GM23338 (cell line): ENCODE results near the gene SYNE2. TPM values are rescaled to one million over a fixed set of nuclear protein-coding genes. Genes with fewer than 3 reads are reported as not detected.

Source experiments
- ATAC-seq: fragments of 200-7000 bp; cut with Tn5 transposase; 3 replicates; pipeline ENCODE4 v1.9.1; 2020
- DNase-seq: peaks from one replicate; pipeline ENCODE4 v3.0.0-alpha.2; 2015; ENCODE audit warnings: low spot score
- H2AFZ ChIP-seq: fragments of 200-600 bp; sonication (generic); 2 replicates; pipeline ENCODE4 v1.8.0; 2016; ENCODE audit warnings: antibody characterized with exemption, mild to moderate bottlenecking, moderate library complexity
- H3F3A ChIP-seq: fragments of 200-600 bp; sonication (generic); replicated peaks from 2 replicates; pipeline ENCODE4 v1.8.0; 2017; ENCODE audit warnings: antibody characterized with exemption, mixed run types, low read depth
- H3K27ac ChIP-seq: fragments of 200-600 bp; sonication (generic); 2 replicates; pipeline ENCODE4 v1.6.1; 2016; ENCODE audit warnings: low read depth
- H3K27me3 ChIP-seq: fragments of 200-600 bp; sonication (generic); 2 replicates; pipeline ENCODE4 v1.8.0; 2016; ENCODE audit warnings: mild to moderate bottlenecking, mixed run types, moderate library complexity; ENCODE audit not compliant: insufficient read depth
- H3K36me3 ChIP-seq: fragments of 200-600 bp; sonication (generic); 2 replicates; pipeline ENCODE4 v1.8.0; 2016; ENCODE audit warnings: mild to moderate bottlenecking; ENCODE audit not compliant: insufficient read depth
- H3K4me1 ChIP-seq: fragments of 200-600 bp; sonication (generic); 2 replicates; pipeline ENCODE4 v1.8.0; 2016; ENCODE audit warnings: mild to moderate bottlenecking, moderate library complexity; ENCODE audit not compliant: insufficient read depth
- H3K4me2 ChIP-seq: fragments of 200-600 bp; sonication (generic); 2 replicates; pipeline ENCODE4 v1.7.1; 2017; ENCODE audit warnings: mixed run types
- H3K4me3 ChIP-seq: fragments of 200-600 bp; sonication (generic); 2 replicates; pipeline ENCODE4 v1.6.1; 2016; ENCODE audit warnings: mixed run types
- H3K79me2 ChIP-seq: fragments of 200-600 bp; sonication (generic); replicated peaks from 2 replicates; pipeline ENCODE4 v1.8.0; 2017; ENCODE audit warnings: mild to moderate bottlenecking; ENCODE audit not compliant: insufficient read depth
- H3K9me2 ChIP-seq: fragments of 200-600 bp; sonication (generic); 2 replicates; pipeline ENCODE4 v1.8.0; 2017; ENCODE audit not compliant: insufficient read depth
- H4K20me1 ChIP-seq: fragments of 200-600 bp; sonication (generic); replicated peaks from 2 replicates; pipeline ENCODE4 v1.8.0; 2017; ENCODE audit warnings: mild to moderate bottlenecking; ENCODE audit not compliant: insufficient read depth
- H3K27ac Mint-ChIP-seq: 2 replicates; pipeline ENCODE4 v1.8.0; 2020; ENCODE audit warnings: inconsistent platforms, mild to moderate bottlenecking, moderate library complexity, mixed read lengths
- H3K27me3 Mint-ChIP-seq: 3 replicates; pipeline ENCODE4 v1.8.0; 2022; ENCODE audit warnings: low read depth, mild to moderate bottlenecking, moderate library complexity, mixed read lengths, inconsistent platforms; ENCODE audit not compliant: insufficient read depth, poor library complexity
- H3K36me3 Mint-ChIP-seq: 3 replicates; pipeline ENCODE4 v1.8.0; 2021; ENCODE audit warnings: low read depth, mild to moderate bottlenecking, inconsistent platforms, moderate library complexity, mixed read lengths
- H3K4me1 Mint-ChIP-seq: 3 replicates; pipeline ENCODE4 v1.8.0; 2020; ENCODE audit warnings: mild to moderate bottlenecking, inconsistent platforms, mixed read lengths
- H3K4me3 Mint-ChIP-seq: 3 replicates; pipeline ENCODE4 v1.8.0; 2021; ENCODE audit warnings: moderate library complexity, mild to moderate bottlenecking, inconsistent platforms, mixed read lengths
- H3K9me3 Mint-ChIP-seq: 3 replicates; pipeline ENCODE4 v1.8.0; 2020; ENCODE audit warnings: moderate library complexity, mild to moderate bottlenecking, inconsistent platforms, mixed read lengths
- CREB1 ChIP-seq: fragments of 250-450 bp; sonication (Bioruptor Pico); IDR thresholded peaks from 2 replicates; pipeline ENCODE4 v1.5.0; 2020; ENCODE audit warnings: low read depth, mild to moderate bottlenecking, moderate library complexity
- CTCF ChIP-seq, 2 experiments: fragments of 200-600 bp in 1 of 2; sonication (generic) in 1 of 2; conservative IDR thresholded peaks; 2 replicates each; pipeline versions ENCODE4 v1.5.1 to v1.6.1; 2016 to 2017; ENCODE audit warnings: antibody characterized with exemption in 2 of 2, low read depth in 2 of 2, mild to moderate bottlenecking in 2 of 2, moderate library complexity in 1 of 2
- EZH2 ChIP-seq: fragments of 200-600 bp; sonication (generic); IDR thresholded peaks from one replicate; pipeline ENCODE4 v1.8.0; 2017; ENCODE audit warnings: antibody characterized with exemption, mild to moderate bottlenecking, low read depth; ENCODE audit not compliant: unreplicated experiment
- EZH2phosphoT487 ChIP-seq: fragments of 200-600 bp; sonication (generic); IDR thresholded peaks from one replicate; pipeline ENCODE4 v1.8.1; 2018; ENCODE audit warnings: antibody characterized with exemption; ENCODE audit not compliant: unreplicated experiment
- JUNB ChIP-seq: IDR thresholded peaks from one replicate; pipeline ENCODE4 v1.6.1; 2016; ENCODE audit warnings: antibody characterized with exemption; ENCODE audit not compliant: unreplicated experiment
- NANOG ChIP-seq: IDR thresholded peaks from 2 replicates; pipeline ENCODE4 v1.6.1; 2016; ENCODE audit warnings: antibody characterized with exemption, borderline replicate concordance
- REST ChIP-seq: IDR thresholded peaks from one replicate; pipeline ENCODE4 v1.6.1; 2018; ENCODE audit warnings: antibody characterized with exemption; ENCODE audit not compliant: unreplicated experiment
- STAT1 ChIP-seq: IDR thresholded peaks from one replicate; pipeline ENCODE4 v1.6.1; 2016; ENCODE audit warnings: antibody characterized with exemption; ENCODE audit not compliant: unreplicated experiment
- ZNF114 ChIP-seq: fragments of 250-450 bp; sonication (Bioruptor Pico); IDR thresholded peaks from 2 replicates; pipeline ENCODE4 v1.5.0; 2020; ENCODE audit warnings: mild to moderate bottlenecking, moderate library complexity
- ZNF331 ChIP-seq: fragments of 250-450 bp; sonication (Bioruptor Pico); IDR thresholded peaks from 2 replicates; pipeline ENCODE4 v1.5.0; 2020; ENCODE audit warnings: low read depth, mild to moderate bottlenecking, moderate library complexity
- polyA plus RNA-seq: library from polyadenylated mRNA; unstranded; fragments of >200 nt; fragmentation: Nextera tagmentation; extraction: Ambion mirVana; gene quantifications from 2 replicates; pipeline ENCODE4 v1.2.1, GENCODE V29; 2016
- total RNA-seq: library from RNA; depleted of rRNA; stranded (reverse); fragments of >200 nt; shearing (Covaris generic); gene quantifications from 2 replicates; pipeline ENCODE4 v1.2.3, GENCODE V29; 2014
- TF ChIP-seq, protein P1 (sequence below): IDR thresholded peaks from 2 replicates; pipeline ENCODE4 v1.6.1; 2016; ENCODE audit warnings: antibody characterized with exemption
- TF ChIP-seq, protein P2 (sequence below): fragments of 250-450 bp; sonication (Bioruptor Pico); IDR thresholded peaks from 2 replicates; pipeline ENCODE4 v1.5.0; 2020; ENCODE audit warnings: mild to moderate bottlenecking, moderate library complexity

Gene SYNE2
- total and polyA plus RNA-seq, 2 experiments from 2014 or later: 34.3 to 86.5 TPM

- TF ChIP-seq EZH2: no peak
- no peak for TF ChIP-seq STAT1
- no peak for TF ChIP-seq EZH2phosphoT487
- TF ChIP-seq ZNF331 (CRISPR knock-in tag): no peak
- TF ChIP-seq, protein P1, sequence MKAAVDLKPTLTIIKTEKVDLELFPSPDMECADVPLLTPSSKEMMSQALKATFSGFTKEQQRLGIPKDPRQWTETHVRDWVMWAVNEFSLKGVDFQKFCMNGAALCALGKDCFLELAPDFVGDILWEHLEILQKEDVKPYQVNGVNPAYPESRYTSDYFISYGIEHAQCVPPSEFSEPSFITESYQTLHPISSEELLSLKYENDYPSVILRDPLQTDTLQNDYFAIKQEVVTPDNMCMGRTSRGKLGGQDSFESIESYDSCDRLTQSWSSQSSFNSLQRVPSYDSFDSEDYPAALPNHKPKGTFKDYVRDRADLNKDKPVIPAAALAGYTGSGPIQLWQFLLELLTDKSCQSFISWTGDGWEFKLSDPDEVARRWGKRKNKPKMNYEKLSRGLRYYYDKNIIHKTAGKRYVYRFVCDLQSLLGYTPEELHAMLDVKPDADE: no peak
- TF ChIP-seq CREB1 (CRISPR knock-in tag): no peak
- no peak for TF ChIP-seq NANOG
- TF ChIP-seq ZNF114: no peak
- TF ChIP-seq, protein P2, sequence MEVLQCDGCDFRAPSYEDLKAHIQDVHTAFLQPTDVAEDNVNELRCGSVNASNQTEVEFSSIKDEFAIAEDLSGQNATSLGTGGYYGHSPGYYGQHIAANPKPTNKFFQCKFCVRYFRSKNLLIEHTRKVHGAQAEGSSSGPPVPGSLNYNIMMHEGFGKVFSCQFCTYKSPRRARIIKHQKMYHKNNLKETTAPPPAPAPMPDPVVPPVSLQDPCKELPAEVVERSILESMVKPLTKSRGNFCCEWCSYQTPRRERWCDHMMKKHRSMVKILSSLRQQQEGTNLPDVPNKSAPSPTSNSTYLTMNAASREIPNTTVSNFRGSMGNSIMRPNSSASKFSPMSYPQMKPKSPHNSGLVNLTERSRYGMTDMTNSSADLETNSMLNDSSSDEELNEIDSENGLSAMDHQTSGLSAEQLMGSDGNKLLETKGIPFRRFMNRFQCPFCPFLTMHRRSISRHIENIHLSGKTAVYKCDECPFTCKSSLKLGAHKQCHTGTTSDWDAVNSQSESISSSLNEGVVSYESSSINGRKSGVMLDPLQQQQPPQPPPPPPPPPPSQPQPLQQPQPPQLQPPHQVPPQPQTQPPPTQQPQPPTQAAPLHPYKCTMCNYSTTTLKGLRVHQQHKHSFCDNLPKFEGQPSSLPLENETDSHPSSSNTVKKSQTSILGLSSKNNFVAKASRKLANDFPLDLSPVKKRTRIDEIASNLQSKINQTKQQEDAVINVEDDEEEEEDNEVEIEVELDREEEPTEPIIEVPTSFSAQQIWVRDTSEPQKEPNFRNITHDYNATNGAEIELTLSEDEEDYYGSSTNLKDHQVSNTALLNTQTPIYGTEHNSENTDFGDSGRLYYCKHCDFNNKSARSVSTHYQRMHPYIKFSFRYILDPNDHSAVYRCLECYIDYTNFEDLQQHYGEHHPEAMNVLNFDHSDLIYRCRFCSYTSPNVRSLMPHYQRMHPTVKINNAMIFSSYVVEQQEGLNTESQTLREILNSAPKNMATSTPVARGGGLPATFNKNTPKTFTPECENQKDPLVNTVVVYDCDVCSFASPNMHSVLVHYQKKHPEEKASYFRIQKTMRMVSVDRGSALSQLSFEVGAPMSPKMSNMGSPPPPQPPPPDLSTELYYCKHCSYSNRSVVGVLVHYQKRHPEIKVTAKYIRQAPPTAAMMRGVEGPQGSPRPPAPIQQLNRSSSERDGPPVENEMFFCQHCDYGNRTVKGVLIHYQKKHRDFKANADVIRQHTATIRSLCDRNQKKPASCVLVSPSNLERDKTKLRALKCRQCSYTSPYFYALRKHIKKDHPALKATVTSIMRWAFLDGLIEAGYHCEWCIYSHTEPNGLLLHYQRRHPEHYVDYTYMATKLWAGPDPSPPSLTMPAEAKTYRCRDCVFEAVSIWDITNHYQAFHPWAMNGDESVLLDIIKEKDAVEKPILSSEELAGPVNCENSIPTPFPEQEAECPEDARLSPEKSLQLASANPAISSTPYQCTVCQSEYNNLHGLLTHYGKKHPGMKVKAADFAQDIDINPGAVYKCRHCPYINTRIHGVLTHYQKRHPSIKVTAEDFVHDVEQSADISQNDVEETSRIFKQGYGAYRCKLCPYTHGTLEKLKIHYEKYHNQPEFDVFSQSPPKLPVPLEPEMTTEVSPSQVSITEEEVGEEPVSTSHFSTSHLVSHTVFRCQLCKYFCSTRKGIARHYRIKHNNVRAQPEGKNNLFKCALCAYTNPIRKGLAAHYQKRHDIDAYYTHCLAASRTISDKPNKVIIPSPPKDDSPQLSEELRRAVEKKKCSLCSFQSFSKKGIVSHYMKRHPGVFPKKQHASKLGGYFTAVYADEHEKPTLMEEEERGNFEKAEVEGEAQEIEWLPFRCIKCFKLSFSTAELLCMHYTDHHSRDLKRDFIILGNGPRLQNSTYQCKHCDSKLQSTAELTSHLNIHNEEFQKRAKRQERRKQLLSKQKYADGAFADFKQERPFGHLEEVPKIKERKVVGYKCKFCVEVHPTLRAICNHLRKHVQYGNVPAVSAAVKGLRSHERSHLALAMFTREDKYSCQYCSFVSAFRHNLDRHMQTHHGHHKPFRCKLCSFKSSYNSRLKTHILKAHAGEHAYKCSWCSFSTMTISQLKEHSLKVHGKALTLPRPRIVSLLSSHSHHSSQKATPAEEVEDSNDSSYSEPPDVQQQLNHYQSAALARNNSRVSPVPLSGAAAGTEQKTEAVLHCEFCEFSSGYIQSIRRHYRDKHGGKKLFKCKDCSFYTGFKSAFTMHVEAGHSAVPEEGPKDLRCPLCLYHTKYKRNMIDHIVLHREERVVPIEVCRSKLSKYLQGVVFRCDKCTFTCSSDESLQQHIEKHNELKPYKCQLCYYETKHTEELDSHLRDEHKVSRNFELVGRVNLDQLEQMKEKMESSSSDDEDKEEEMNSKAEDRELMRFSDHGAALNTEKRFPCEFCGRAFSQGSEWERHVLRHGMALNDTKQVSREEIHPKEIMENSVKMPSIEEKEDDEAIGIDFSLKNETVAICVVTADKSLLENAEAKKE (CRISPR knock-in tag): no peak
- TF ChIP-seq CTCF (conservative IDR thresholded peaks at IDR 0.05; ENCODE audit: low read depth in 2 of 2): no peak
- TF ChIP-seq JUNB: no peak
- no peak for TF ChIP-seq REST
- Histone ChIP-seq H3K27me3 (no peaks in the 10 kb centered on the region), H3K9me2 (no peaks in the 10 kb centered on the region), H3K79me2 (no peaks in the 10 kb centered on the region), H2AFZ (peak overlapping the region; percentile 20; the same call in 1 of the 2 replicates), H3K27ac (no peak overlapping the region), H3K36me3 (no peaks in the 10 kb centered on the region), H3K4me3 (no peak overlapping the region), H3K4me2 (no peak overlapping the region), H3K4me1 (no peaks in the 10 kb centered on the region), H4K20me1 (no peaks in the 10 kb centered on the region; the same call in 1 of the 2 replicates), H3F3A (no peaks in the 10 kb centered on the region)
- Mint-ChIP-seq H3K27ac (no peak overlapping the region), H3K27me3 (peaks cover 14% of the 10 kb centered on the region), H3K9me3 (no peaks in the 10 kb centered on the region), H3K36me3 (no peaks in the 10 kb centered on the region), H3K4me1 (no peaks in the 10 kb centered on the region), H3K4me3 (no peak overlapping the region)
- ATAC-seq (no peak), DNase-seq (no peak)
Measured at GRCh38 chr14:64238631-64239030, 385.8 kb downstream of the SYNE2 start.
